ENCODE measurements around the gene IL1RAPL2. TPM values are rescaled to one million over a fixed set of nuclear protein-coding genes. Genes with fewer than 3 reads are reported as not detected.

The IL1RAPL2 gene
- total and polyA plus RNA-seq, 10 of the 15 experiments (the other 5 are each of a cell fraction or from before 2014, with no cell fraction given): 0.19 TPM; not detected in 9

GRCh38 chrX:105263801-105264200 lies 697.8 kb downstream of the IL1RAPL2 start:
- Histone ChIP-seq H3K4me1 (ENCODE audit: control insufficient read depth, insufficient read depth, low read length) (no peaks in the 10 kb centered on the region), H3K9me3 (replicated peaks; ENCODE audit: control insufficient read depth, insufficient read depth, low read length) (no peaks in the 10 kb centered on the region), H3K36me3 (ENCODE audit: control insufficient read depth in 2 of 2, insufficient read depth in 2 of 2, low read length in 1 of 2) (no peaks in the 10 kb centered on the region), H4K20me1 (ENCODE audit: control insufficient read depth, insufficient read depth) (no peaks in the 10 kb centered on the region), H3K4me3 (no peak overlapping the region), H3K27me3 (replicated peaks in 1 of 2; ENCODE audit: control insufficient read depth in 2 of 2, insufficient read depth in 2 of 2, low read length in 1 of 2) (no peaks in the 10 kb centered on the region), H3K4me2 (ENCODE audit: control insufficient read depth, insufficient read depth) (no peak overlapping the region), H3K79me2 (ENCODE audit: control insufficient read depth, insufficient read depth, low read length) (no peaks in the 10 kb centered on the region), H2AFZ (ENCODE audit: control insufficient read depth, low read depth, low read length) (no peak overlapping the region), H3K9ac (ENCODE audit: control insufficient read depth, insufficient read depth, low read length) (no peak overlapping the region), H3K27ac (ENCODE audit: control insufficient read depth, insufficient read depth) (no peak overlapping the region)
- FAIRE-seq: no peak
- no peak for TF ChIP-seq SUPT20H (IDR thresholded peaks at IDR 0.05; ENCODE audit: borderline replicate concordance, control insufficient read depth, low read depth, low read length)
- TF ChIP-seq CHD1 (IDR thresholded peaks at IDR 0.05; ENCODE audit: low read depth, low read length): no peak
- 0% methylated on average over 1 of the region's 1 CpG for WGBS (ENCODE audit: insufficient coverage, insufficient replicate concordance, low lambda C conversion rate, missing lambda C conversion rate)
- BruUV-seq (replicated peaks): no TSS peak
- intact Hi-C loops (cut with micrococcal nuclease; ENCODE audit: unreplicated experiment) (no loop called here), in situ Hi-C loops (cut with MboI) (no loop called here)
- ChIA-PET SMC1A (ENCODE audit: uncharacterized antibody, unreplicated experiment) (interaction anchor here (0.9 kb wide), 1 partner anchor 401 kb away, joined by 4 read pairs; no protein-coding TSS in a partner anchor), POLR2A (no interaction called here), CTCF (no interaction called here), RAD21 (ENCODE audit: unreplicated experiment) (no interaction called here)
- no peak for ATAC-seq
- no peak for DNase-seq (ENCODE audit: low read depth, low spot score)

- no peak for FAIRE-seq
- Histone ChIP-seq H3K9me3 (replicated peaks; ENCODE audit: control insufficient read depth, insufficient read depth, low read length) (no peaks in the 10 kb centered on the region), H3K27me3 (replicated peaks in 1 of 2; ENCODE audit: control insufficient read depth in 2 of 2, insufficient read depth in 2 of 2, low read length in 1 of 2) (no peaks in the 10 kb centered on the region), H4K20me1 (ENCODE audit: control insufficient read depth, insufficient read depth) (no peaks in the 10 kb centered on the region), H2AFZ (ENCODE audit: control insufficient read depth, low read depth, low read length) (no peak overlapping the region), H3K4me1 (ENCODE audit: control insufficient read depth, insufficient read depth, low read length) (no peaks in the 10 kb centered on the region), H3K79me2 (ENCODE audit: control insufficient read depth, insufficient read depth, low read length) (no peaks in the 10 kb centered on the region), H3K4me2 (ENCODE audit: control insufficient read depth, insufficient read depth) (no peak overlapping the region), H3K9ac (ENCODE audit: control insufficient read depth, insufficient read depth, low read length) (no peak overlapping the region), H3K27ac (ENCODE audit: control insufficient read depth, insufficient read depth) (no peak overlapping the region), H3K4me3 (no peak overlapping the region), H3K36me3 (ENCODE audit: control insufficient read depth in 2 of 2, insufficient read depth in 2 of 2, low read length in 1 of 2) (no peaks in the 10 kb centered on the region)
- BruUV-seq (replicated peaks): no TSS peak
- 55% methylated on average over 3 of the region's 3 CpGs for WGBS (ENCODE audit: insufficient coverage, insufficient replicate concordance, low lambda C conversion rate, missing lambda C conversion rate)
- SMC1A ChIA-PET (ENCODE audit: uncharacterized antibody, unreplicated experiment): no interaction called here
- RAD21 ChIA-PET (ENCODE audit: unreplicated experiment): no interaction called here
- DNase-seq (ENCODE audit: low read depth, low spot score): no peak
- TF ChIP-seq JUNB (IDR thresholded peaks at IDR 0.05) (no peak), CTCF (IDR thresholded peaks at IDR 0.05 in 2 of 3, conservative IDR thresholded peaks at IDR 0.05 in 1 of 3; ENCODE audit: control insufficient read depth in 2 of 3, extremely low read depth in 1 of 3, insufficient read depth in 1 of 3, low read depth in 3 of 3, low read length in 3 of 3) (no peak)
- in situ Hi-C loops (cut with MboI): no loop called here
- no peak for ATAC-seq
- POLR2A ChIA-PET: no interaction called here
- CTCF ChIA-PET: no interaction called here
- intact Hi-C loops (cut with micrococcal nuclease; ENCODE audit: unreplicated experiment): no loop called here
Measured at GRCh38 chrX:105265093-105265492, 699.1 kb downstream of the IL1RAPL2 start.
